Activated CD8-positive, alpha-beta memory T cell treated with anti-CD3 and anti-CD28 coated beads, Interleukin-2, amount 10 ng/mL, durations not matched to agents 7 days and 5 days (primary cell): ENCODE results near the gene KLRC3. TPM values are rescaled to one million over a fixed set of nuclear protein-coding genes. Genes with fewer than 3 reads are reported as not detected.
"Not testable (repeated sequence)": the region's sequence is repeated elsewhere in the genome, so short reads cannot be mapped to it uniquely, and the experiment has no call there.

Experiments used
- ATAC-seq: fragments of 150-1000 bp; cut with Tn5 transposase; one replicate; pipeline ENCODE4 v1.10.0; 2021; ENCODE audit warnings: moderate library complexity
- CTCF ChIA-PET: fragments of 350-600 bp; sonication (Branson Sonifier 250); formaldehyde crosslinking; loops from one replicate; lab custom pipeline; 2021; ENCODE audit warnings: antibody characterized with exemption; lab: Charles Lee
- DNase-seq: peaks from one replicate; pipeline ENCODE4 v3.0.0-alpha.2; 2020
- H3K27ac Mint-ChIP-seq: one replicate; pipeline ENCODE4 v1.8.0; 2021; ENCODE audit warnings: mild to moderate bottlenecking, mixed read lengths
- H3K27me3 Mint-ChIP-seq: one replicate; pipeline ENCODE4 v1.8.0; 2021; ENCODE audit warnings: mixed read lengths
- H3K36me3 Mint-ChIP-seq: one replicate; pipeline ENCODE4 v1.8.0; 2021; ENCODE audit warnings: mild to moderate bottlenecking, mixed read lengths
- H3K4me1 Mint-ChIP-seq: one replicate; pipeline ENCODE4 v1.8.0; 2021; ENCODE audit warnings: mixed read lengths
- H3K4me3 Mint-ChIP-seq: one replicate; pipeline ENCODE4 v1.8.0; 2021; ENCODE audit warnings: mild to moderate bottlenecking, moderate library complexity, mixed read lengths
- H3K9me3 Mint-ChIP-seq: one replicate; pipeline ENCODE4 v1.8.0; 2022; ENCODE audit warnings: low read depth, mixed read lengths
- total RNA-seq, 2 experiments: library from RNA; stranded (reverse); gene quantifications; one replicate each; pipeline ENCODE4 v1.2.3, GENCODE V29; 2021

Gene KLRC3
- total RNA-seq = 1 to 10 TPM; 6.2 to 9.9 TPM

- H3K36me3 Mint-ChIP-seq, DNase-seq, CTCF ChIA-PET, H3K27me3 Mint-ChIP-seq, H3K9me3 Mint-ChIP-seq, ATAC-seq, H3K4me1 Mint-ChIP-seq: not testable (repeated sequence)
- Mint-ChIP-seq H3K27ac (peak within 1 kb of the TSS; percentile 15), H3K4me3 (peak within 1 kb of the TSS; percentile 55)
Observed at GRCh38 chr12:10420334-10420733, at the start of gene KLRC3. TSS of gene KLRC3 (minus strand) at chr12:10420595. CDS start at chr12:10420550, 45 bp downstream.

- DNase-seq (no peak), ATAC-seq (no peak)
- Mint-ChIP-seq H3K36me3 (peaks cover 17% of the 10 kb centered on the region), H3K27me3 (no peaks in the 10 kb centered on the region), H3K4me3 (no peak overlapping the region), H3K9me3 (peaks cover 19% of the 10 kb centered on the region), H3K4me1 (no peaks in the 10 kb centered on the region), H3K27ac (no peak overlapping the region)
- CTCF ChIA-PET = no interaction called here
Observed at GRCh38 chr12:10469701-10470100, 49.3 kb upstream of the KLRC3 start.

GRCh38 chr12:10466311-10466710, 45.9 kb upstream of the KLRC3 start:
- no peak for ATAC-seq
- H3K36me3 Mint-ChIP-seq = peaks cover 27% of the 10 kb centered on the region
- H3K4me3 Mint-ChIP-seq = no peak overlapping the region
- no peaks in the 10 kb centered on the region for H3K27me3 Mint-ChIP-seq
- H3K4me1 Mint-ChIP-seq = no peaks in the 10 kb centered on the region
- H3K9me3 Mint-ChIP-seq = peaks cover 23% of the 10 kb centered on the region
- CTCF ChIA-PET = no interaction called here
- H3K27ac Mint-ChIP-seq = no peak overlapping the region
- no peak for DNase-seq

- DNase-seq (no peak), ATAC-seq (no peak)
- Mint-ChIP-seq H3K4me3 (no peak overlapping the region), H3K27me3 (no peaks in the 10 kb centered on the region), H3K9me3 (peaks cover 32% of the 10 kb centered on the region), H3K27ac (no peak overlapping the region), H3K36me3 (peaks cover 52% of the 10 kb centered on the region), H3K4me1 (peaks cover 13% of the 10 kb centered on the region)
- CTCF ChIA-PET = no interaction called here
Observed at GRCh38 chr12:10457760-10458159, 37.4 kb upstream of the KLRC3 start.

- Mint-ChIP-seq H3K27ac (no peak overlapping the region), H3K9me3 (peaks cover 31% of the 10 kb centered on the region), H3K4me3 (no peak overlapping the region), H3K27me3 (no peaks in the 10 kb centered on the region), H3K4me1 (peaks cover 13% of the 10 kb centered on the region), H3K36me3 (peaks cover 45% of the 10 kb centered on the region)
- ATAC-seq (no peak), DNase-seq (no peak)
- CTCF ChIA-PET = no interaction called here
Observed at GRCh38 chr12:10456856-10457255, 36.5 kb upstream of the KLRC3 start.

- CTCF ChIA-PET = no interaction called here
- peaks cover 44% of the 10 kb centered on the region for H3K36me3 Mint-ChIP-seq
Observed at GRCh38 chr12:10455766-10456165, 35.4 kb upstream of the KLRC3 start.

GRCh38 chr12:10454531-10454930, 34.1 kb upstream of the KLRC3 start:
- Mint-ChIP-seq H3K27me3 (no peaks in the 10 kb centered on the region), H3K4me1 (peaks cover 13% of the 10 kb centered on the region), H3K36me3 (peaks cover 44% of the 10 kb centered on the region), H3K4me3 (no peak overlapping the region), H3K27ac (peak overlapping the region; percentile 61), H3K9me3 (peaks cover 27% of the 10 kb centered on the region)
- DNase-seq (no peak), ATAC-seq (peak; percentile 35)
- CTCF ChIA-PET = no interaction called here

More at GRCh38 chr12:10455766-10456165, 35.4 kb upstream of the KLRC3 start:
- H3K4me3 Mint-ChIP-seq = no peak overlapping the region
- DNase-seq (no peak), ATAC-seq (no peak)
- peaks cover 29% of the 10 kb centered on the region for H3K9me3 Mint-ChIP-seq
- H3K27ac Mint-ChIP-seq = no peak overlapping the region
- no peaks in the 10 kb centered on the region for H3K27me3 Mint-ChIP-seq
- peaks cover 13% of the 10 kb centered on the region for H3K4me1 Mint-ChIP-seq

GRCh38 chr12:10453156-10453555, 32.8 kb upstream of the KLRC3 start, which contains the start of gene KLRC1:
TSS of gene KLRC1 (minus strand) at chr12:10453377. CDS start at chr12:10451156, 2,221 bp downstream.
- peaks cover 18% of the 10 kb centered on the region for H3K9me3 Mint-ChIP-seq
- CTCF ChIA-PET = no interaction called here
- ATAC-seq (peak; percentile 35), DNase-seq (no peak)
- peaks cover 14% of the 10 kb centered on the region for H3K4me1 Mint-ChIP-seq
- H3K27me3 Mint-ChIP-seq = no peaks in the 10 kb centered on the region
- H3K4me3 Mint-ChIP-seq = peak within 1 kb of the TSS; percentile 41
- H3K36me3 Mint-ChIP-seq = peaks cover 44% of the 10 kb centered on the region
- peak within 1 kb of the TSS; percentile 61 for H3K27ac Mint-ChIP-seq

- Mint-ChIP-seq H3K4me1 (peaks cover 21% of the 10 kb centered on the region), H3K27ac (peak overlapping the region; percentile 55), H3K9me3 (no peaks in the 10 kb centered on the region), H3K4me3 (peak overlapping the region; percentile 55), H3K27me3 (no peaks in the 10 kb centered on the region), H3K36me3 (peaks cover 26% of the 10 kb centered on the region)
- ATAC-seq (peak; percentile 20), DNase-seq (no peak)
- CTCF ChIA-PET = no interaction called here
Observed at GRCh38 chr12:10448236-10448635, 27.8 kb upstream of the KLRC3 start.

- peak overlapping the region; percentile 75 for H3K27ac Mint-ChIP-seq
- DNase-seq, H3K27me3 Mint-ChIP-seq, H3K9me3 Mint-ChIP-seq, CTCF ChIA-PET: not testable (repeated sequence)
- peaks cover 24% of the 10 kb centered on the region for H3K36me3 Mint-ChIP-seq
- H3K4me1 Mint-ChIP-seq = peaks cover 18% of the 10 kb centered on the region
- H3K4me3 Mint-ChIP-seq = peak overlapping the region; percentile 36
- ATAC-seq = peak; percentile 94
Observed at GRCh38 chr12:10446052-10446451, 25.7 kb upstream of the KLRC3 start.

- H3K36me3 Mint-ChIP-seq, DNase-seq, CTCF ChIA-PET, H3K4me3 Mint-ChIP-seq, ATAC-seq, H3K27me3 Mint-ChIP-seq, H3K9me3 Mint-ChIP-seq, H3K4me1 Mint-ChIP-seq, H3K27ac Mint-ChIP-seq: not testable (repeated sequence)
Observed at GRCh38 chr12:10441144-10441543, 20.7 kb upstream of the KLRC3 start.

GRCh38 chr12:10439608-10440274, 19.3 kb upstream of the KLRC3 start:
- DNase-seq, CTCF ChIA-PET, H3K9me3 Mint-ChIP-seq, ATAC-seq, H3K4me3 Mint-ChIP-seq, H3K27me3 Mint-ChIP-seq, H3K27ac Mint-ChIP-seq, H3K36me3 Mint-ChIP-seq, H3K4me1 Mint-ChIP-seq: not testable (repeated sequence)

GRCh38 chr12:10437601-10438000, 17.2 kb upstream of the KLRC3 start:
- ATAC-seq = peak; percentile 57
- H3K4me1 Mint-ChIP-seq, CTCF ChIA-PET: not testable (repeated sequence)

GRCh38 chr12:10435816-10436215, 15.4 kb upstream of the KLRC3 start, which contains the start of gene KLRC2:
TSS of gene KLRC2 (minus strand) at chr12:10436010. CDS start at chr12:10435986, 24 bp downstream.
- CTCF ChIA-PET = not testable (repeated sequence)
- peak within 1 kb of the TSS; percentile 24 for H3K27ac Mint-ChIP-seq

More at GRCh38 chr12:10437601-10438000, 17.2 kb upstream of the KLRC3 start:
- not testable (repeated sequence) for H3K4me3 Mint-ChIP-seq, H3K9me3 Mint-ChIP-seq, H3K27me3 Mint-ChIP-seq, H3K36me3 Mint-ChIP-seq, H3K27ac Mint-ChIP-seq, DNase-seq

More at GRCh38 chr12:10435816-10436215, 15.4 kb upstream of the KLRC3 start, which contains the start of gene KLRC2:
- H3K9me3 Mint-ChIP-seq, H3K27me3 Mint-ChIP-seq, H3K36me3 Mint-ChIP-seq, H3K4me1 Mint-ChIP-seq: not testable (repeated sequence)
- DNase-seq = peak; percentile 41
- peak; percentile 74 for ATAC-seq
- H3K4me3 Mint-ChIP-seq = peak within 1 kb of the TSS; percentile 48
